ENCODE results near the gene TSC22D4.

- TF ChIP-seq, protein P1, sequence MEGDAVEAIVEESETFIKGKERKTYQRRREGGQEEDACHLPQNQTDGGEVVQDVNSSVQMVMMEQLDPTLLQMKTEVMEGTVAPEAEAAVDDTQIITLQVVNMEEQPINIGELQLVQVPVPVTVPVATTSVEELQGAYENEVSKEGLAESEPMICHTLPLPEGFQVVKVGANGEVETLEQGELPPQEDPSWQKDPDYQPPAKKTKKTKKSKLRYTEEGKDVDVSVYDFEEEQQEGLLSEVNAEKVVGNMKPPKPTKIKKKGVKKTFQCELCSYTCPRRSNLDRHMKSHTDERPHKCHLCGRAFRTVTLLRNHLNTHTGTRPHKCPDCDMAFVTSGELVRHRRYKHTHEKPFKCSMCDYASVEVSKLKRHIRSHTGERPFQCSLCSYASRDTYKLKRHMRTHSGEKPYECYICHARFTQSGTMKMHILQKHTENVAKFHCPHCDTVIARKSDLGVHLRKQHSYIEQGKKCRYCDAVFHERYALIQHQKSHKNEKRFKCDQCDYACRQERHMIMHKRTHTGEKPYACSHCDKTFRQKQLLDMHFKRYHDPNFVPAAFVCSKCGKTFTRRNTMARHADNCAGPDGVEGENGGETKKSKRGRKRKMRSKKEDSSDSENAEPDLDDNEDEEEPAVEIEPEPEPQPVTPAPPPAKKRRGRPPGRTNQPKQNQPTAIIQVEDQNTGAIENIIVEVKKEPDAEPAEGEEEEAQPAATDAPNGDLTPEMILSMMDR (IDR thresholded peaks at IDR 0.05) = no peak
- no peak for TF ChIP-seq POLR2A (IDR thresholded peaks at IDR 0.05)
These were observed 40.6 kb upstream of the TSC22D4 start for GRCh38 chr7:100519580-100519979.

All from esophagus squamous epithelium (tissue), 4 donors.